IMR-90 (cell line): Measurements from ENCODE around the gene EIF4EBP2.

Experiments used
- CTCF ChIP-seq: conservative IDR thresholded peaks from 2 replicates; pipeline ENCODE4 v1.5.1; 2012; ENCODE audit warnings: mild to moderate bottlenecking, low read depth, low read length, improper control_type of control experiment
- MAFK ChIP-seq: IDR thresholded peaks from 2 replicates; pipeline ENCODE4 v1.6.1; 2012; ENCODE audit warnings: low read depth, low read length, improper control_type of control experiment
- MAZ ChIP-seq: IDR thresholded peaks from 2 replicates; pipeline ENCODE4 v1.6.1; 2012; ENCODE audit warnings: low read depth, mild to moderate bottlenecking, low read length, improper control_type of control experiment, moderate library complexity, borderline replicate concordance
- POLR2A ChIP-seq: IDR thresholded peaks from 2 replicates; pipeline ENCODE4 v1.6.1; 2012; ENCODE audit warnings: mild to moderate bottlenecking, low read depth, low read length
- USF2 ChIP-seq: fragments of 150-350 bp; IDR thresholded peaks from 2 replicates; pipeline ENCODE4 v1.6.1; 2017; ENCODE audit warnings: mild to moderate bottlenecking, antibody characterized with exemption, low read length, low read depth

GRCh38 chr10:70379581-70380176 is 24.3 kb upstream of the EIF4EBP2 start:
- no peak for TF ChIP-seq USF2
- no peak for TF ChIP-seq POLR2A
- TF ChIP-seq CTCF: peak; percentile 42
- no peak for TF ChIP-seq MAFK
- no peak for TF ChIP-seq MAZ
